ENCODE results near the gene ARVCF. TPM values are rescaled to one million over a fixed set of nuclear protein-coding genes. Genes with fewer than 3 reads are reported as not detected.

Gene ARVCF
- total and polyA plus RNA-seq, 2 of the 8 experiments (the other 6 are each of a cell fraction or from before 2014, with no cell fraction given), result 31.0 to 43.2 TPM

GRCh38 chr22:19955241-19956128 lies 61.1 kb downstream of the ARVCF start (continued):
- TF ChIP-seq CHD7 (IDR thresholded peaks at IDR 0.05; ENCODE audit: insufficient replicate concordance, low read length) (no peak), HDAC6 (IDR thresholded peaks at IDR 0.05; ENCODE audit: low read depth, low read length) (no peak), SUZ12 (IDR thresholded peaks at IDR 0.05; ENCODE audit: low read length) (no peak), BRCA1 (IDR thresholded peaks at IDR 0.05; ENCODE audit: low read depth, low read length) (no peak)
